SK-N-MC (cell line): ENCODE measurements around the gene MYO18B.

ENCODE experiments used
- EZH2 ChIP-seq: fragments of 200-600 bp; sonication (generic); IDR thresholded peaks from one replicate; pipeline ENCODE4 v1.6.1; 2017; ENCODE audit warnings: antibody characterized with exemption
- FOXP2 ChIP-seq: optimal IDR thresholded peaks from 2 replicates; pipeline ENCODE3; 2011; ENCODE audit warnings: mild to moderate bottlenecking, moderate library complexity; ENCODE audit not compliant: insufficient read depth; ENCODE audit errors: extremely low read length, control extremely low read depth
- POLR2AphosphoS5 ChIP-seq: IDR thresholded peaks from 2 replicates; pipeline ENCODE4 v1.6.1; 2012; ENCODE audit warnings: mild to moderate bottlenecking, low read depth, low read length, borderline replicate concordance

- TF ChIP-seq EZH2 (no peak), POLR2AphosphoS5 (no peak), FOXP2 (no peak)
Measured at GRCh38 chr22:25962711-25963110, 220.7 kb downstream of the MYO18B start.
